Skeletal muscle cell (primary cell): Measurements from ENCODE around the gene MYZAP.

Experiments
- DNase-seq: peaks from one replicate; pipeline ENCODE4 v3.0.0-alpha.2; 2010; ENCODE audit warnings: low read depth
- H3K4me3 ChIP-seq: 2 replicates; pipeline ENCODE4 v1.5.1; 2011; ENCODE audit warnings: low read depth, mild to moderate bottlenecking, control low read depth, low read length, moderate library complexity

Gene MYZAP

GRCh38 chr15:57591822-57592367, at the start of gene MYZAP:
Gene MYZAP, plus strand, starts transcription at chr15:57591904. Its CDS starts 131 bp downstream, at chr15:57592035.
- no peak for DNase-seq
- H3K4me3 ChIP-seq: peak within 1 kb of the TSS; percentile 48

DNA sequence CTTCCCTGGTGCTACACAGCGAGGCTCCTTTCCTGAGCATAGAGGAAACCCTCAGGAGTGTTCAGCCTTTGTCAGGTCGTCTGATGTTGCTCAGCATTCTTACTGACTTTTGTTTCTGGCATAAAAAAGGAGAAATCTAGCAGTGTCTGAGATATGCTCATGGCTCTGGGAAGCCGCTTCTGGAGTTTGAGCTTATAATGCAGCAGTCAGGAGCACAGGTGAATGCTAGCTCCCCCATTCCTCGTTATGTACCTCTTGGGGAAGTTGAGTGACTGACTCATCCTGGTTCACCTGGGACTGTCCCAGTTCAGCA, 49.2 kb upstream of the MYZAP start:
- no peak for DNase-seq
- no peak overlapping the region for H3K4me3 ChIP-seq

DNA sequence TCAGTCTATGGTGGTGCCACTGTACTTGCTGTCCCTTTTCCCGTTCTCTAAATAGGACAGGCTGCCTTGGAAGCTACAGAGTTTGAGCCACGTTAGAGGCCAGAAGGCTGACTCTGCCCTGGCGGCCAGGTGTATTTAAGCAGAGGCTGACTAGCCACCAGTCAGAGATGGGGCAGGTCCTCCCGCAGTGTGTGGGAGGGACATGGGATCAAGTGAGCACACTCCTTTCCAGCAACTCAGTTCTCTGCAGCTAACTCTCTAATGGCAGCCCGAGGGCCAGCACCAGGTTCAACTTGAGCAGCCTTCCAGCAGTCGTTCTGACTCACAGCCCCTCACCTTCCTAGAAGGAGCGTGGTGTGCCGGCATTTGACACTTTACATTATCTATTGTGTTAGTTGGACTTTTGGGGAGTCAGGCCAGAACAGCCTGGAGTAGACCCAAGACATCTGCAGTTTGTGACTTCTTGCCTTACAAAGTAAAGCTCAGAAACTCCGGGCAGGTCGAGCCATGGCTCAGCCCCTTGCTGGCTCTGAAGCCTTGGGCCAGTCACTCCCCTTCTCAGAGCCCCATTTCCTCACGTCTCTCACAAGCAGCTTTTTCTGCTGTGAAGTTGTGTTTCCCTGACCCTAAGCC, 46.7 kb upstream of the MYZAP start:
- no peak overlapping the region for H3K4me3 ChIP-seq
- DNase-seq: no peak

- H3K4me3 ChIP-seq: no peak overlapping the region
These were observed 45.7 kb upstream of the MYZAP start for GRCh38 chr15:57545995-57546394.

DNA sequence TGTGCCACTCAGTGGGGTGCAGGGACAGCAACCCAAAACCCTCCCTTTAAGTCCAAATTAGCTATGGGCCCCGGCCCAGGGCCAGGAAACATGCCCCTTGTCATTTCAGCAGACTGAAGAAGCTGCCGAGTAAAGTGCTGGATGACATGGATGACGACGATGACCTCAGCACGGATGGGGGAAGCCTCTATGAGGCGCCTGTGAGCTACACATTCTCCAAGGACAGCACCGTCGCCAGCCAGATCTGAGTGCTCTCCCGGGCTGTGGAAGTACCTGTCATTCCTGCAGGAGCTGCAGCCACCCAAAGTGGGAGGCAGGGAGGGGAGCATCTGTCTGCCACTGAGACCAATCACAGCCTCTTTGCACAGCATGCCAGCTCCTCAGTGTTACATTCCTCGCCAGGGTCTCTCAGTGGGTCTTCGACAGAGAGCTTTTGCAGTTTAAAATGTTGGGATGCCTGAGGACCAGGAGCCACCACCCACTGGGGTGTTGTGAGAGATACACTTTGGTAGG, 44.4 kb upstream of the MYZAP start:
- H3K4me3 ChIP-seq: no peak overlapping the region
- no peak for DNase-seq

More at GRCh38 chr15:57545995-57546394, 45.7 kb upstream of the MYZAP start:
- DNase-seq: no peak

DNA sequence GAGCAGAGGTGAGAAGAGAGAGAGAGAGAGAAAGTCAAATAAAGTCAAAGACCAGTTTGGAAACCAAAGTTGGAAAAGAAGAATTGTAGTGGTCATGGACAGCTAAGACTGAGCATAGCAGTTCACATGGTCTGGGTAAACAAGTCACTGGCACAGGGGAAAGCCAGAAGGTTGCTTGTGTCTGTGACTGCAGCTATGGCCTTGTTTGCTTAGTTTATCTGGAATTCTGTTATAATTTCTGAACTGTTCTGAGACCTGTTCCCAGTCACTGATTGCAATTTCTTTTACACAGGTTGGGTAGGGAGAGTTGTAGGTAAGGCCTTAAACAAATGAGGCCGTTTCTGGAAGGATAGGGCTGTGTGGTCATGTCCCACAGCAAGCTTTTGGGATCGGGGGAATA, 43.4 kb upstream of the MYZAP start:
- no peak for DNase-seq
- no peak overlapping the region for H3K4me3 ChIP-seq

DNA sequence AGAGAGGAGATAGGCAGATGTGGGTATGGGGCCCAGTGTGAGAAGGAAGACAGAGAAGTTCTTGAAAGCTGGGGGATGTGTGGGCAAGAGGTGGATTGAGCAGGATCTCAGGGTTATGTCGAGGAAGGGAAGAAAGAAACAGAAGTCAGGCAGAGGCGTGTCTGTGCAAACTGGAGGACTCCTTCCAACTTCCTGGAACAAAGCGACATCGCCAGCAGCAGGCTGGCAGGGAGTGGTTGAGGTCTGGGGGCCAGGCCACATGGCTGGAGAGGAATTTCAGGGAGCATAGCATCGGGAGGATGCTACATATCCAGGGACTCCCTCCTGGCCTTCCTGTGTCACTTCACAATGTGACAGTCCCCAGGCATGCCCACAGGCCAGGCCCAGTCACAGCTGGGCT, 42.9 kb upstream of the MYZAP start:
- DNase-seq: no peak
- no peak overlapping the region for H3K4me3 ChIP-seq

DNA sequence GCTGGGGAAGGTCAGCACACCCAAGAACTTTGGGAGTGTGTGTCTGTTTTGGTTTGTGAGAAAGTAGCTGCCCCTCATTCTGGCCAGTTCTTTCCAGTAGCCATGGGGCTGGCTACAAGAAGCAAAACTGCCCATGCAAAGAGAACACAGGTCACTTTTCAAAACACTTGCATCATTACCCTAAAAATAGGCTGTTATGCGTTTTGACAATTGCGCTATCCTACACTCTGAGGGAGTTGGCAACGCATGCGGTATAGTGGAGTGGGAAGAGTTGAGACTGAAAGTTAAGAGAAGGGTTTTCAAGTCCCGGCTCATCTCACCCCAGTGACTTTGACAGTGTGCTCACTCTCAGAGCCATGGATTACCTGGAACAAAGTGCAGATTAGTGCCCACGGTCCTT, 41.8 kb upstream of the MYZAP start:
- DNase-seq: no peak
- H3K4me3 ChIP-seq: no peak overlapping the region

DNA sequence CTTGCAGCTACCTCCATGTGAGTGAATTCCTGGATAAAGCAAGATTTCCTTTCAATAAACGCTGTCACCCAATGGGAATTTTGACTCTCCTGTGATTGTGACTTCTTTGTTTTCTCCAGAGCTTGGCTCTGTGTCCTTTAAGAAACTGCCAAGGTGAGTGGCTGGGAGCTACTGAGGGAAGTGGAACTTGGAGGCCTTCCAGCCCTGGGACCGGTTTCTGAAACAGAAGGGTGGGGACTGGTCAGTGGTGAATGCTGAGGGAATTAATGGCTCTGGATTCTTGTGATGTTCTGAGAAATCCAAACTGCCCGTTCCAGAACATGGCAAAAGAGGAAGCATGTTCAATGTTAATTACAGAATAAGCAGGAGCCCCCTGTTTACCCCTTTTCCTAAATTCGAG, 41.1 kb upstream of the MYZAP start:
- DNase-seq: no peak
- no peak overlapping the region for H3K4me3 ChIP-seq

GRCh38 chr15:57551715-57552677, 39.7 kb upstream of the MYZAP start:
- no peak for DNase-seq

GRCh38 chr15:57552678-57553334, 38.9 kb upstream of the MYZAP start:
- H3K4me3 ChIP-seq: no peak overlapping the region
- no peak for DNase-seq

More at GRCh38 chr15:57551715-57552677, 39.7 kb upstream of the MYZAP start:
- no peak overlapping the region for H3K4me3 ChIP-seq

- DNase-seq: no peak
- H3K4me3 ChIP-seq: no peak overlapping the region
These were observed 38.2 kb upstream of the MYZAP start for GRCh38 chr15:57553526-57553925.

GRCh38 chr15:57554063-57554811, 37.5 kb upstream of the MYZAP start:
- DNase-seq: no peak

GRCh38 chr15:57554812-57555179, 36.9 kb upstream of the MYZAP start:
- H3K4me3 ChIP-seq: no peak overlapping the region
- DNase-seq: no peak

More at GRCh38 chr15:57554063-57554811, 37.5 kb upstream of the MYZAP start:
- H3K4me3 ChIP-seq: no peak overlapping the region

DNA sequence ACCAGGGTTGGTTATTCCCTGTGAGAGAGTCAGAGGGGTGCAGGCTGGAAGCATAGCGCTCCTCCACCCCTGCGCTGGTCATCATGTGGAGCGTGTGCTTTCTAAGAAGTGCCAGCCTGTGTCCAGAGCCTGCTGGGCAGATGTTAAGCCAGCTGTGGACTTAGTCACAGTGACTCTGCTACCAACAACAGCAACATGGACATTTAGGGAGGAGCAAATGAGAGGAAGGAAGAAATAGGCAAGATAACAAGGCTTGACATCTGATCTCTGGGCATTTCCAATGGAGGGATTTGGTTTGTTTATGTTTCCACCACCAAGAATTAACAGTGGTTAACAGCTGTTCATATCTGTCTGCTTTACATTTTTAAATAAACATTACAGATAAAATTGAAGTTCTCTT, 36.4 kb upstream of the MYZAP start:
- H3K4me3 ChIP-seq: no peak overlapping the region
- peak; percentile 34 for DNase-seq

GRCh38 chr15:57556040-57556439, 35.7 kb upstream of the MYZAP start:
- DNase-seq: no peak
- H3K4me3 ChIP-seq: no peak overlapping the region

DNA sequence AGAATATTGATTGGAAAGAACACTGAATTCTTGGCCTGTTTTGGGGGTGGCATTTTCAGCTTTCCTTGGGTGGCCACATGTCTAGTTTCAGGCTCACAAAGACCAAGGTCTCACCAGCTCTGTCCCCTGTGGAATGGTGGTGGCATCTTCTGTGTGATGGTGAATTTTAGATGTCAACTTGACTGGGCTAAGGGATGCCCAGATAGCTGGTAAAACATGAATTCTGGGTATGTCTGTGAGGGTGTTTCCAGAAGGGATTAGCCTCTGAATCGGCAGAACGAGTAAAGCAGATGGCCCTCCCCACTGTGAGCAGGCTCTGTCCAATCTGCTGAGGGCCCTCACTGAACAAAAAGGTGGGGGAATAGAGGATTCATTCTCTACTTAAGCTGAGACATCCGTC, 34.4 kb upstream of the MYZAP start:
- H3K4me3 ChIP-seq: no peak overlapping the region
- no peak for DNase-seq

GRCh38 chr15:57557810-57558209, 33.9 kb upstream of the MYZAP start:
- no peak for DNase-seq
- H3K4me3 ChIP-seq: no peak overlapping the region

- no peak for DNase-seq
- no peak overlapping the region for H3K4me3 ChIP-seq
These were observed 31.8 kb upstream of the MYZAP start for GRCh38 chr15:57559875-57560274.
